GM12878 (cell line): ENCODE data around the gene TEN1. TPM values are rescaled to one million over a fixed set of nuclear protein-coding genes. Genes with fewer than 3 reads are reported as not detected.

Experiments used
- BRCA1 ChIP-seq: IDR thresholded peaks from 2 replicates; pipeline ENCODE4 v1.6.1; 2011; ENCODE audit warnings: low read depth, low read length, improper control_type of control experiment
- E2F8 ChIP-seq: fragments of 450-650 bp; IDR thresholded peaks from 2 replicates; pipeline ENCODE4 v1.6.1; 2018; ENCODE audit warnings: mild to moderate bottlenecking, low read depth, moderate library complexity; ENCODE audit not compliant: partially characterized antibody
- HCFC1 ChIP-seq: fragments of 150-350 bp; IDR thresholded peaks from 2 replicates; pipeline ENCODE4 v1.6.1; 2014; ENCODE audit warnings: low read length
- HDAC2 ChIP-seq: fragments of 200-600 bp; sonication (generic); IDR thresholded peaks from 2 replicates; pipeline ENCODE4 v1.6.1; 2017
- MAX ChIP-seq: IDR thresholded peaks from 2 replicates; pipeline ENCODE4 v1.6.1; 2012; ENCODE audit warnings: low read depth, low read length, improper control_type of control experiment
- RB1 ChIP-seq: fragments of 450-650 bp; formaldehyde crosslinking; IDR thresholded peaks from 2 replicates; pipeline ENCODE4 v1.6.1; 2017; ENCODE audit warnings: mild to moderate bottlenecking, borderline replicate concordance
- RELA ChIP-seq: fragments of 450-650 bp; IDR thresholded peaks from 2 replicates; pipeline ENCODE4 v1.8.0; 2014; ENCODE audit warnings: borderline replicate concordance; ENCODE audit not compliant: partially characterized antibody
- RELB ChIP-seq: fragments of 450-650 bp; IDR thresholded peaks from 2 replicates; pipeline ENCODE4 v1.6.1; 2017; ENCODE audit warnings: low read depth, mild to moderate bottlenecking, moderate library complexity
- SIN3A ChIP-seq: IDR thresholded peaks from 2 replicates; pipeline ENCODE4 v1.6.1; 2012; ENCODE audit warnings: low read depth, low read length, improper control_type of control experiment
- polyA plus RNA-seq, 11 experiments: library from polyadenylated mRNA; depleted of rRNA in 4 of 11; unstranded in 6 of 11; stranded (reverse) in 5 of 11; fragments of >200 nt; fragmentation: Nextera tagmentation in 4 of 11; fragmentation: Illumina TruSeq in 1 of 11; extraction: Ambion mirVana in 4 of 11; extraction: Trizol in 1 of 11; gene quantifications; 1 replicate in 1 of 11; 2 replicates in 10 of 11; pipeline versions ENCODE4 v1.2.1 to v1.2.3, GENCODE V29; 2011 to 2016; ENCODE audit warnings: inconsistent platforms in 2 of 11, missing spikeins in 2 of 11, low read depth in 1 of 11
- total RNA-seq, 4 experiments: library from RNA; depleted of rRNA in 3 of 4; stranded (reverse); fragments of >200 nt in 3 of 4; fragmentation: Illumina TruSeq in 1 of 4; extraction: Trizol in 1 of 4; gene quantifications; 2 replicates each; pipeline versions ENCODE4 v1.2.1 to v1.2.3, GENCODE V29; 2013 to 2021
- TF ChIP-seq, protein P1 (sequence below): fragments of 450-650 bp; formaldehyde crosslinking; IDR thresholded peaks from 2 replicates; pipeline ENCODE4 v1.4.0; 2022; ENCODE audit warnings: mild to moderate bottlenecking, moderate library complexity
- TF ChIP-seq, protein P2 (sequence below): fragments of 450-650 bp; IDR thresholded peaks from 2 replicates; pipeline ENCODE4 v1.6.1; 2017; ENCODE audit warnings: mild to moderate bottlenecking, moderate library complexity

Gene TEN1
- total and polyA plus RNA-seq, 10 of the 15 experiments (the other 5 are each of a cell fraction or from before 2014, with no cell fraction given): 1.1 to 33.1 (median 17.4) TPM

DNA sequence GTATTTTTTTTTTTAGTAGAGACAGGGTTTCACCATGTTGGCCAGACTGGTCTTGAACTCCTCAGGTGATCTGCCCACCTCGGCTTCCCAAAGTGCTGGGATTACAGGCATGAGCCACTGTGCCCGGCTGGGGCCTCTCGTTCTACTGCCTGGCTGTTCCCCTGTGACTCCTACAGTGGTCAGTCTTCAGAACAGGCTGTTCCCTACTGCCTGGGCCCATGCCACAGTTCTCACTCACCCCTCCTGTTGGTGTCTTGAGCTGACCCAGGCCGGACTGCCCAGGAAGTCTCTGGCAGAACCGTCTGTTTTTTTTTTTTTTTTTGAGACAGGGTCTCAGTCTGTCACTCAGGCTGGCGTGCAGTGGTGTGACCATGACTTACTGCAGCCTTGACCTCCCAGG lies 24.9 kb downstream of the TEN1 start (continued):
- TF ChIP-seq E2F8 (no peak), RELB (no peak), SIN3A (no peak), HDAC2 (no peak), MAX (no peak), RB1 (no peak), RELA (no peak), BRCA1 (no peak), HCFC1 (no peak)
- TF ChIP-seq, protein P1, sequence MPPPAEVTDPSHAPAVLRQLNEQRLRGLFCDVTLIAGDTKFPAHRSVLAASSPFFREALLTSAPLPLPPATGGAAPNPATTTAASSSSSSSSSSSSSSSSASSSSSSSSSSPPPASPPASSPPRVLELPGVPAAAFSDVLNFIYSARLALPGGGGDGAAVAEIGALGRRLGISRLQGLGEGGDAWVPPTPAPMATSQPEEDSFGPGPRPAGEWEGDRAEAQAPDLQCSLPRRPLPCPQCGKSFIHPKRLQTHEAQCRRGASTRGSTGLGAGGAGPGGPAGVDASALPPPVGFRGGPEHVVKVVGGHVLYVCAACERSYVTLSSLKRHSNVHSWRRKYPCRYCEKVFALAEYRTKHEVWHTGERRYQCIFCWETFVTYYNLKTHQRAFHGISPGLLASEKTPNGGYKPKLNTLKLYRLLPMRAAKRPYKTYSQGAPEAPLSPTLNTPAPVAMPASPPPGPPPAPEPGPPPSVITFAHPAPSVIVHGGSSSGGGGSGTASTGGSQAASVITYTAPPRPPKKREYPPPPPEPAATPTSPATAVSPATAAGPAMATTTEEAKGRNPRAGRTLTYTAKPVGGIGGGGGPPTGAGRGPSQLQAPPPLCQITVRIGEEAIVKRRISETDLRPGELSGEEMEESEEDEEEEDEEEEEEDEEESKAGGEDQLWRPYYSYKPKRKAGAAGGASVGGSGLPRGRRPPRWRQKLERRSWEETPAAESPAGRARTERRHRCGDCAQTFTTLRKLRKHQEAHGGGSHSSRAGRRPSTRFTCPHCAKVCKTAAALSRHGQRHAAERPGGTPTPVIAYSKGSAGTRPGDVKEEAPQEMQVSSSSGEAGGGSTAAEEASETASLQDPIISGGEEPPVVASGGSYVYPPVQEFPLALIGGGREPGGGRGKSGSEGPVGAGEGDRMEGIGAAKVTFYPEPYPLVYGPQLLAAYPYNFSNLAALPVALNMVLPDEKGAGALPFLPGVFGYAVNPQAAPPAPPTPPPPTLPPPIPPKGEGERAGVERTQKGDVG (CRISPR knock-in tag): no peak
- TF ChIP-seq, protein P2, sequence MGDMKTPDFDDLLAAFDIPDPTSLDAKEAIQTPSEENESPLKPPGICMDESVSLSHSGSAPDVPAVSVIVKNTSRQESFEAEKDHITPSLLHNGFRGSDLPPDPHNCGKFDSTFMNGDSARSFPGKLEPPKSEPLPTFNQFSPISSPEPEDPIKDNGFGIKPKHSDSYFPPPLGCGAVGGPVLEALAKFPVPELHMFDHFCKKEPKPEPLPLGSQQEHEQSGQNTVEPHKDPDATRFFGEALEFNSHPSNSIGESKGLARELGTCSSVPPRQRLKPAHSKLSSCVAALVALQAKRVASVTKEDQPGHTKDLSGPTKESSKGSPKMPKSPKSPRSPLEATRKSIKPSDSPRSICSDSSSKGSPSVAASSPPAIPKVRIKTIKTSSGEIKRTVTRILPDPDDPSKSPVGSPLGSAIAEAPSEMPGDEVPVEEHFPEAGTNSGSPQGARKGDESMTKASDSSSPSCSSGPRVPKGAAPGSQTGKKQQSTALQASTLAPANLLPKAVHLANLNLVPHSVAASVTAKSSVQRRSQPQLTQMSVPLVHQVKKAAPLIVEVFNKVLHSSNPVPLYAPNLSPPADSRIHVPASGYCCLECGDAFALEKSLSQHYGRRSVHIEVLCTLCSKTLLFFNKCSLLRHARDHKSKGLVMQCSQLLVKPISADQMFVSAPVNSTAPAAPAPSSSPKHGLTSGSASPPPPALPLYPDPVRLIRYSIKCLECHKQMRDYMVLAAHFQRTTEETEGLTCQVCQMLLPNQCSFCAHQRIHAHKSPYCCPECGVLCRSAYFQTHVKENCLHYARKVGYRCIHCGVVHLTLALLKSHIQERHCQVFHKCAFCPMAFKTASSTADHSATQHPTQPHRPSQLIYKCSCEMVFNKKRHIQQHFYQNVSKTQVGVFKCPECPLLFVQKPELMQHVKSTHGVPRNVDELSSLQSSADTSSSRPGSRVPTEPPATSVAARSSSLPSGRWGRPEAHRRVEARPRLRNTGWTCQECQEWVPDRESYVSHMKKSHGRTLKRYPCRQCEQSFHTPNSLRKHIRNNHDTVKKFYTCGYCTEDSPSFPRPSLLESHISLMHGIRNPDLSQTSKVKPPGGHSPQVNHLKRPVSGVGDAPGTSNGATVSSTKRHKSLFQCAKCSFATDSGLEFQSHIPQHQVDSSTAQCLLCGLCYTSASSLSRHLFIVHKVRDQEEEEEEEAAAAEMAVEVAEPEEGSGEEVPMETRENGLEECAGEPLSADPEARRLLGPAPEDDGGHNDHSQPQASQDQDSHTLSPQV: no peak
